SK-N-SH treated with all-trans-retinoic acid at 6 μM for 48 hours (cell line): Measurements from ENCODE around the gene TRIOBP.
A peak's percentile ranks its signal among the peaks of the same experiment; 100 is the strongest.

Source experiments
- ATAC-seq: fragments of 200-7000 bp; cut with Tn5 transposase; 3 replicates; pipeline ENCODE4 v1.9.1; 2020; ENCODE audit warnings: mild to moderate bottlenecking, moderate library complexity
- BACH2 ChIP-seq: fragments of 250-450 bp; sonication (Bioruptor Pico); IDR thresholded peaks from 2 replicates; pipeline ENCODE4 v1.9.0; 2021; ENCODE audit warnings: mild to moderate bottlenecking, borderline replicate concordance
- CSDC2 ChIP-seq: fragments of 250-450 bp; sonication (Bioruptor Pico); IDR thresholded peaks from 2 replicates; pipeline ENCODE4 v1.5.0; 2020; ENCODE audit warnings: mild to moderate bottlenecking, moderate library complexity
- CSRNP3 ChIP-seq: fragments of 250-450 bp; sonication (Bioruptor Pico); IDR thresholded peaks from 2 replicates; pipeline ENCODE4 v1.5.1; 2021; ENCODE audit warnings: mild to moderate bottlenecking, moderate library complexity
- ESRRG ChIP-seq: fragments of 250-450 bp; sonication (Bioruptor Pico); IDR thresholded peaks from 2 replicates; pipeline ENCODE4 v1.6.1; 2021; ENCODE audit warnings: mild to moderate bottlenecking
- GLIS3 ChIP-seq: fragments of 250-450 bp; sonication (Bioruptor Pico); IDR thresholded peaks from 2 replicates; pipeline ENCODE4 v1.5.0; 2020; ENCODE audit warnings: mild to moderate bottlenecking, moderate library complexity
- ISL1 ChIP-seq: fragments of 250-450 bp; sonication (Bioruptor Pico); IDR thresholded peaks from 2 replicates; pipeline ENCODE4 v2.1.2; 2022; ENCODE audit warnings: mild to moderate bottlenecking, moderate library complexity
- POU6F1 ChIP-seq: fragments of 250-450 bp; sonication (Bioruptor Pico); IDR thresholded peaks from 2 replicates; pipeline ENCODE4 v1.8.0; 2021; ENCODE audit warnings: low read depth, mild to moderate bottlenecking, moderate library complexity, borderline replicate concordance
- PPARA ChIP-seq: fragments of 250-450 bp; sonication (Bioruptor Pico); IDR thresholded peaks from 2 replicates; pipeline ENCODE4 v1.5.0; 2020; ENCODE audit warnings: mild to moderate bottlenecking, borderline replicate concordance
- RARB ChIP-seq: fragments of 250-450 bp; sonication (Bioruptor Pico); IDR thresholded peaks from 2 replicates; pipeline ENCODE4 v1.8.0; 2021; ENCODE audit warnings: mild to moderate bottlenecking, moderate library complexity
- TCF4 ChIP-seq: fragments of 250-450 bp; sonication (Bioruptor Pico); IDR thresholded peaks from 2 replicates; pipeline ENCODE4 v1.8.0; 2021; ENCODE audit warnings: mild to moderate bottlenecking, moderate library complexity, borderline replicate concordance
- TOX ChIP-seq: fragments of 250-450 bp; sonication (Bioruptor Pico); IDR thresholded peaks from 2 replicates; pipeline ENCODE4 v1.8.0; 2021; ENCODE audit warnings: mild to moderate bottlenecking, moderate library complexity, borderline replicate concordance
- TSHZ2 ChIP-seq: fragments of 250-450 bp; sonication (Bioruptor Pico); IDR thresholded peaks from 2 replicates; pipeline ENCODE4 v1.5.0; 2020; ENCODE audit warnings: mild to moderate bottlenecking, moderate library complexity
- ZC3H10 ChIP-seq: fragments of 250-450 bp; sonication (Bioruptor Pico); IDR thresholded peaks from 2 replicates; pipeline ENCODE4 v1.5.1; 2021; ENCODE audit warnings: mild to moderate bottlenecking, moderate library complexity
- ZFP3 ChIP-seq: fragments of 250-450 bp; sonication (Bioruptor Pico); IDR thresholded peaks from 2 replicates; pipeline ENCODE4 v1.5.0; 2020; ENCODE audit warnings: mild to moderate bottlenecking, moderate library complexity
- ZFP30 ChIP-seq: fragments of 450-650 bp; formaldehyde crosslinking; IDR thresholded peaks from 2 replicates; pipeline ENCODE4 v1.5.0; 2022; ENCODE audit warnings: mild to moderate bottlenecking, moderate library complexity
- ZNF565 ChIP-seq: fragments of 450-650 bp; formaldehyde crosslinking; conservative IDR thresholded peaks from 2 replicates; pipeline ENCODE4 v1.5.0; 2020; ENCODE audit warnings: low read depth, mild to moderate bottlenecking, moderate library complexity
- ZNF70 ChIP-seq: fragments of 450-650 bp; formaldehyde crosslinking; IDR thresholded peaks from 2 replicates; pipeline ENCODE4 v1.5.0; 2020; ENCODE audit warnings: mild to moderate bottlenecking, moderate library complexity
- ZNF8 ChIP-seq: fragments of 450-650 bp; formaldehyde crosslinking; IDR thresholded peaks from 2 replicates; pipeline ENCODE4 v1.5.0; 2020; ENCODE audit warnings: mild to moderate bottlenecking, moderate library complexity
- TF ChIP-seq, protein P1 (sequence below): fragments of 250-450 bp; sonication (Bioruptor Pico); IDR thresholded peaks from 2 replicates; pipeline ENCODE4 v1.5.1; 2020; ENCODE audit warnings: low read depth, mild to moderate bottlenecking, moderate library complexity
- TF ChIP-seq, protein P2 (sequence below): fragments of 250-450 bp; sonication (Bioruptor Pico); IDR thresholded peaks from 2 replicates; pipeline ENCODE4 v1.8.0; 2020; ENCODE audit warnings: mild to moderate bottlenecking, moderate library complexity, borderline replicate concordance

Gene TRIOBP

DNA sequence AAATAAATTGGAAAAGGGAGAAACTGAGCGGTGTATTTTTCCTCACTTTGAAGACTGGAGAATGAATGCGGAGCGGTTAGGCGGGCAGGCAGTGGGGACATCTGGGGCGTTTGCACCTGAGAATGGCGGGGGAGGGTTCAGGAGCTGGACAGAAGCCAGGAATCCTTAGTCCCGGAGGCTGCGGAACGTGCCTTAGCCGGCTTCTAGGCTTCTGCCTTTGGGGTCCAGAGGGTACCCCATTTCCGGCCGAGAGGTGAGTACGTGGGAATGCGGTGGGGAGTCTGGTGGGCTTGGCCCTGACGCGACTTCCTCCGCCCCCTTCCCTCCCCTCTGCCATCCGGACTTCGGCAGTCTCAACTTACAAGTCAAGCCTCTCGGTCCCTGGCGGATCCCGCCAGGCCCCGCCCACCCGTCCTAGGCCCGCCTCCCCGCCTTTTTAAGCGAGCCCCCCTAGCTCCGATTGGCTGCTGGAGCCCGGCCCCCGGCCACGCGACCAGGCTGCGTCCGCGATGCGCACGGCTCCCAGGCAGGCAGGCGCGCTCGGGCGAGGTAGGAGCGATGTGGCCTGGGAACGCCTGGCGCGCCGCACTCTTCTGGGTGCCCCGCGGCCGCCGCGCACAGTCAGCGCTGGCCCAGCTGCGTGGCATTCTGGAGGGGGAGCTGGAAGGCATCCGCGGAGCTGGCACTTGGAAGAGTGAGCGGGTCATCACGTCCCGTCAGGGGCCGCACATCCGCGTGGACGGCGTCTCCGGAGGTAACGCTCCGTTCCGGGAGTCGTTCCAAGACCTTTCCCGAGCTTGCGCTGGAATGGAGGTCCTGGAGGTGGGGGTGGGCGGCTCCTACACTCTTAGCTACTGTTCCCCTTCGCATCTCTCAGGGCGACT is 110.8 kb downstream of the TRIOBP start, which contains the start of gene GCAT:
Gene GCAT (plus strand): TSS at position 525 of the 884 bp plus-strand sequence. CDS start 34 bp downstream, at position 559.
- no peak for TF ChIP-seq GLIS3
- TF ChIP-seq ZC3H10: no peak
- TF ChIP-seq ZNF70 (CRISPR knock-in tag): no peak
- TF ChIP-seq TOX (CRISPR knock-in tag): no peak
- no peak for TF ChIP-seq ZNF8 (CRISPR knock-in tag)
- TF ChIP-seq CSRNP3 (CRISPR knock-in tag): no peak
- TF ChIP-seq, protein P1, sequence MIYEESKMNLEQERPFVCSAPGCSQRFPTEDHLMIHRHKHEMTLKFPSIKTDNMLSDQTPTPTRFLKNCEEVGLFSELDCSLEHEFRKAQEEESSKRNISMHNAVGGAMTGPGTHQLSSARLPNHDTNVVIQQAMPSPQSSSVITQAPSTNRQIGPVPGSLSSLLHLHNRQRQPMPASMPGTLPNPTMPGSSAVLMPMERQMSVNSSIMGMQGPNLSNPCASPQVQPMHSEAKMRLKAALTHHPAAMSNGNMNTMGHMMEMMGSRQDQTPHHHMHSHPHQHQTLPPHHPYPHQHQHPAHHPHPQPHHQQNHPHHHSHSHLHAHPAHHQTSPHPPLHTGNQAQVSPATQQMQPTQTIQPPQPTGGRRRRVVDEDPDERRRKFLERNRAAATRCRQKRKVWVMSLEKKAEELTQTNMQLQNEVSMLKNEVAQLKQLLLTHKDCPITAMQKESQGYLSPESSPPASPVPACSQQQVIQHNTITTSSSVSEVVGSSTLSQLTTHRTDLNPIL: no peak
- TF ChIP-seq CSDC2 (CRISPR knock-in tag): 0 out of 2 replicates have a peak, but pooled peaks have one; percentile 64
- TF ChIP-seq TCF4: no peak
- no peak for TF ChIP-seq ZFP3
- no peak for TF ChIP-seq ESRRG (CRISPR knock-in tag)
- no peak for TF ChIP-seq RARB
- TF ChIP-seq PPARA: no peak
- TF ChIP-seq ZFP30: no peak
- TF ChIP-seq, protein P2, sequence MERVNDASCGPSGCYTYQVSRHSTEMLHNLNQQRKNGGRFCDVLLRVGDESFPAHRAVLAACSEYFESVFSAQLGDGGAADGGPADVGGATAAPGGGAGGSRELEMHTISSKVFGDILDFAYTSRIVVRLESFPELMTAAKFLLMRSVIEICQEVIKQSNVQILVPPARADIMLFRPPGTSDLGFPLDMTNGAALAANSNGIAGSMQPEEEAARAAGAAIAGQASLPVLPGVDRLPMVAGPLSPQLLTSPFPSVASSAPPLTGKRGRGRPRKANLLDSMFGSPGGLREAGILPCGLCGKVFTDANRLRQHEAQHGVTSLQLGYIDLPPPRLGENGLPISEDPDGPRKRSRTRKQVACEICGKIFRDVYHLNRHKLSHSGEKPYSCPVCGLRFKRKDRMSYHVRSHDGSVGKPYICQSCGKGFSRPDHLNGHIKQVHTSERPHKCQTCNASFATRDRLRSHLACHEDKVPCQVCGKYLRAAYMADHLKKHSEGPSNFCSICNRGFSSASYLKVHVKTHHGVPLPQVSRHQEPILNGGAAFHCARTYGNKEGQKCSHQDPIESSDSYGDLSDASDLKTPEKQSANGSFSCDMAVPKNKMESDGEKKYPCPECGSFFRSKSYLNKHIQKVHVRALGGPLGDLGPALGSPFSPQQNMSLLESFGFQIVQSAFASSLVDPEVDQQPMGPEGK: peak; percentile 2; the same call in 1 of the 2 replicates
- TF ChIP-seq ZNF565 (CRISPR knock-in tag): no peak
- TF ChIP-seq POU6F1 (CRISPR knock-in tag): no peak
- TF ChIP-seq TSHZ2 (CRISPR knock-in tag): no peak
- ATAC-seq: peak; percentile 91

DNA sequence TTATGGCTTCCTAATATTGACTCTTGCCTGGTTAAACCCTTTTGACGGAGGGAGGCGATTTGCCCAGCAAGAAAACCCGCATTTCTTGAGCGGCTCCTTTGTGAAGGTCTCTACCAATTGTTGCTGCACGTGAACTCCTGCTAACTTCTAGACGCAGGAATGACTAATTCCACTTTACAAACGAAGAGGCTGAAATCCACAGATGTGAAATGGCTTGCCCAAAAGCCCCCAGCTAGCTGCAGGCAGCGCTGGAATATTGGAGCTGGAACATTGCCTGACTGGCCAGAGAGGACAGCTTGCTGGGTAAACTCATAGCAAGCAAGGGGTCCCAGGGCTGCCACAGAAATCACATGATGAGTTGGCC is 111.4 kb downstream of the TRIOBP start:
- TF ChIP-seq ISL1 (no peak), ZNF70 (CRISPR knock-in tag) (no peak), ZNF8 (CRISPR knock-in tag) (no peak)
- no peak for ATAC-seq

DNA sequence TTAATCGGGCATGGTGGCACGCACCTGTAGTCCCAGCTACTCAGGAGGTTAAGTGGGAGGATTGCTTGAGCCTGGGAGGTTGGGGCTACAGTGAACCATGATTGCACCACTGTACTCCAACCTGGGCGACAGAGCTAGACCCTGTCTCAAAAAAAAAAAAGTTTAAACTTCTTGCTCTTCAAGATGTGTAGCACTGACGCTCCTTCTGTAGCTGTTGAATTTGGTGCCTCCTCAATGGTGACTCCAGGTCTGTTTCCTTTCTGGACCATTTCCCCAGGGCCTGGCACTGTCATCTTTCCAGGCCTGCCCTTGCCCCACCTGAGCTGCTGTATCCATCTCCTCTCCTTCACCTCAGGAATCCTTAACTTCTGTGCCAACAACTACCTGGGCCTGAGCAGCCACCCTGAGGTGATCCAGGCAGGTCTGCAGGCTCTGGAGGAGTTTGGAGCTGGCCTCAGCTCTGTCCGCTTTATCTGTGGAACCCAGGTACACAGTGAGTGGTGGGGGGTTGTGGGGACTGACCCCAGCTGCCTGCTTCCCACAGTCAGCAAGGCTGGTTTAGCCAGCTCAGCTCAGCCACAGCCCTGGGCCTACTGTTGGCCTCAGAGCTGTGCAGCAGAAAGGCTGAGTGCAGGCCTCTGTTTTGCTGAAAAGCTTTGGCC is 113.0 kb downstream of the TRIOBP start:
- no peak for ATAC-seq
- TF ChIP-seq GLIS3 (no peak), ZNF70 (CRISPR knock-in tag) (no peak), CSDC2 (CRISPR knock-in tag) (no peak), TCF4 (no peak), ZNF8 (CRISPR knock-in tag) (no peak), ZNF565 (CRISPR knock-in tag) (no peak), ZC3H10 (no peak), ESRRG (CRISPR knock-in tag) (no peak), TSHZ2 (CRISPR knock-in tag) (no peak), BACH2 (CRISPR knock-in tag) (no peak)
- TF ChIP-seq, protein P1: no peak
- TF ChIP-seq, protein P2: no peak
